Fibroblast of mammary gland (primary cell): ENCODE results near the gene AMPD3.

Source experiments
- DNase-seq: peaks from one replicate; pipeline ENCODE4 v3.0.0-alpha.2; 2010; ENCODE audit warnings: low read depth
- H3K4me3 ChIP-seq: 2 replicates; pipeline ENCODE4 v1.5.1; 2011; ENCODE audit warnings: low read depth, mild to moderate bottlenecking, low read length, moderate library complexity; ENCODE audit not compliant: control insufficient read depth
- CTCF ChIP-seq: conservative IDR thresholded peaks from 2 replicates; pipeline ENCODE4 v1.5.1; 2011; ENCODE audit warnings: low read depth, low read length, inconsistent platforms; ENCODE audit not compliant: control insufficient read depth, insufficient read depth

Gene AMPD3

GRCh38 chr11:10497371-10498021 is 42.4 kb downstream of the AMPD3 start:
- no peak for TF ChIP-seq CTCF
- DNase-seq = no peak
- H3K4me3 ChIP-seq = no peak overlapping the region

- no peak overlapping the region for H3K4me3 ChIP-seq
- no peak for DNase-seq
- TF ChIP-seq CTCF = no peak
Observed at GRCh38 chr11:10498022-10498400, 42.9 kb downstream of the AMPD3 start.

GRCh38 chr11:10498426-10499250 is 43.6 kb downstream of the AMPD3 start:
- TF ChIP-seq CTCF = no peak
- no peak for DNase-seq
- no peak overlapping the region for H3K4me3 ChIP-seq

- TF ChIP-seq CTCF = no peak
- H3K4me3 ChIP-seq = no peak overlapping the region
- DNase-seq = peak; percentile 39
Observed at GRCh38 chr11:10499452-10499851, 44.4 kb downstream of the AMPD3 start.

- no peak for TF ChIP-seq CTCF
- no peak for DNase-seq
Observed at GRCh38 chr11:10499874-10500601, 45.0 kb downstream of the AMPD3 start.

GRCh38 chr11:10500757-10501684 is 46.0 kb downstream of the AMPD3 start:
- no peak overlapping the region for H3K4me3 ChIP-seq
- TF ChIP-seq CTCF = no peak
- DNase-seq = no peak

More at GRCh38 chr11:10499874-10500601, 45.0 kb downstream of the AMPD3 start:
- H3K4me3 ChIP-seq = no peak overlapping the region
